PFSK-1 (cell line): ENCODE results near the gene SHC4.

Experiments
- FOXP2 ChIP-seq: optimal IDR thresholded peaks from 2 replicates; pipeline ENCODE3; 2011; ENCODE audit warnings: borderline replicate concordance, control low read depth, inconsistent platforms; ENCODE audit not compliant: insufficient read depth; ENCODE audit errors: extremely low read length, extremely low read depth
- POLR2AphosphoS5 ChIP-seq: IDR thresholded peaks from 2 replicates; pipeline ENCODE4 v1.6.1; 2012; ENCODE audit warnings: low read depth, mild to moderate bottlenecking, control low read depth, low read length, moderate library complexity
- SIN3A ChIP-seq: IDR thresholded peaks from 2 replicates; pipeline ENCODE4 v1.6.1; 2012; ENCODE audit warnings: mild to moderate bottlenecking, low read length, moderate library complexity, borderline replicate concordance; ENCODE audit not compliant: insufficient read depth
- TAF1 ChIP-seq: IDR thresholded peaks from 2 replicates; pipeline ENCODE4 v1.6.1; 2012; ENCODE audit warnings: low read length, control low read depth, borderline replicate concordance; ENCODE audit not compliant: insufficient read depth
- TF ChIP-seq, protein P1 (sequence below), 2 experiments: IDR thresholded peaks; 2 replicates each; pipeline versions ENCODE4 v1.6.1 to v1.8.0; 2011 to 2012; ENCODE audit warnings: low read depth in 2 of 2, low read length in 2 of 2, control low read depth in 1 of 2, inconsistent platforms in 1 of 2, mild to moderate bottlenecking in 1 of 2, moderate library complexity in 1 of 2; ENCODE audit not compliant: insufficient read depth in 1 of 2

Gene SHC4

DNA sequence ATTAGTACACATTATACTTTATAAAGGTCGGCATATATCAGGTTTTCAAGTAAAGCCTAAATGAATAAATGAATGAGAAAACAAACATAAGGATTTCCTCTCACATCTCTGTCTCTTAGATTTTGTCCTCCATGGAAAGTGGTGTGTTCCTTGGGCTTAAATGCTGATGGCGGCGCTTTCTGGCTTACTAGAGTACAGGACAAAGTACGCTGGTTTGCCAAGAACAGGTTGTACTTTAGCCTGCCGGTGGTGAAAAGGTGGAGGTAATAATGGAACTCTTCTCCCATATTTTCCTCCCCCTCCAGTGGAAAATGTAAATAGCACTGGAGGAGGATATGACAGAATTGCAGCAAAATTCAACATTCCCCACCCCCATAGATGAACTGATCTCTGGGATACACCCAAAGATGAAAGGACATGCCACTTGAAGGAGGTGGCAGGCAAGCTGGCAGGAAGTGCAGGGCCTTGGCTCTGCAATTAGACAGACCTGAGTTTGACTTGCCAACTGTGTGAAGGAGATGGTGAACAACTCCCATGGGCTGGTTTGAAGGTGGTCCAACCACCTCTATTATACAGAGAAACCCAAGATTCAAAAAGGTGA, 182.1 kb downstream of the SHC4 start:
- no peak for TF ChIP-seq POLR2AphosphoS5
- no peak for TF ChIP-seq SIN3A
- TF ChIP-seq, protein P1, sequence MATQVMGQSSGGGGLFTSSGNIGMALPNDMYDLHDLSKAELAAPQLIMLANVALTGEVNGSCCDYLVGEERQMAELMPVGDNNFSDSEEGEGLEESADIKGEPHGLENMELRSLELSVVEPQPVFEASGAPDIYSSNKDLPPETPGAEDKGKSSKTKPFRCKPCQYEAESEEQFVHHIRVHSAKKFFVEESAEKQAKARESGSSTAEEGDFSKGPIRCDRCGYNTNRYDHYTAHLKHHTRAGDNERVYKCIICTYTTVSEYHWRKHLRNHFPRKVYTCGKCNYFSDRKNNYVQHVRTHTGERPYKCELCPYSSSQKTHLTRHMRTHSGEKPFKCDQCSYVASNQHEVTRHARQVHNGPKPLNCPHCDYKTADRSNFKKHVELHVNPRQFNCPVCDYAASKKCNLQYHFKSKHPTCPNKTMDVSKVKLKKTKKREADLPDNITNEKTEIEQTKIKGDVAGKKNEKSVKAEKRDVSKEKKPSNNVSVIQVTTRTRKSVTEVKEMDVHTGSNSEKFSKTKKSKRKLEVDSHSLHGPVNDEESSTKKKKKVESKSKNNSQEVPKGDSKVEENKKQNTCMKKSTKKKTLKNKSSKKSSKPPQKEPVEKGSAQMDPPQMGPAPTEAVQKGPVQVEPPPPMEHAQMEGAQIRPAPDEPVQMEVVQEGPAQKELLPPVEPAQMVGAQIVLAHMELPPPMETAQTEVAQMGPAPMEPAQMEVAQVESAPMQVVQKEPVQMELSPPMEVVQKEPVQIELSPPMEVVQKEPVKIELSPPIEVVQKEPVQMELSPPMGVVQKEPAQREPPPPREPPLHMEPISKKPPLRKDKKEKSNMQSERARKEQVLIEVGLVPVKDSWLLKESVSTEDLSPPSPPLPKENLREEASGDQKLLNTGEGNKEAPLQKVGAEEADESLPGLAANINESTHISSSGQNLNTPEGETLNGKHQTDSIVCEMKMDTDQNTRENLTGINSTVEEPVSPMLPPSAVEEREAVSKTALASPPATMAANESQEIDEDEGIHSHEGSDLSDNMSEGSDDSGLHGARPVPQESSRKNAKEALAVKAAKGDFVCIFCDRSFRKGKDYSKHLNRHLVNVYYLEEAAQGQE (IDR thresholded peaks at IDR 0.05; ENCODE audit: insufficient read depth in 1 of 2, low read depth in 2 of 2, low read length in 2 of 2) = no peak
- no peak for TF ChIP-seq FOXP2
- TF ChIP-seq TAF1 = no peak

GRCh38 chr15:48781017-48781416, 182.7 kb downstream of the SHC4 start:
- TF ChIP-seq TAF1 = no peak
- TF ChIP-seq FOXP2 = no peak
- TF ChIP-seq, protein P1 (IDR thresholded peaks at IDR 0.05; ENCODE audit: insufficient read depth in 1 of 2, low read depth in 2 of 2, low read length in 2 of 2) = no peak
- TF ChIP-seq SIN3A = no peak
- no peak for TF ChIP-seq POLR2AphosphoS5

GRCh38 chr15:48778331-48778730, 185.4 kb downstream of the SHC4 start:
- TF ChIP-seq, protein P1 (IDR thresholded peaks at IDR 0.05; ENCODE audit: insufficient read depth in 1 of 2, low read depth in 2 of 2, low read length in 2 of 2) = no peak
- TF ChIP-seq FOXP2 = no peak
- TF ChIP-seq SIN3A = no peak
- TF ChIP-seq POLR2AphosphoS5 = no peak
- no peak for TF ChIP-seq TAF1

DNA sequence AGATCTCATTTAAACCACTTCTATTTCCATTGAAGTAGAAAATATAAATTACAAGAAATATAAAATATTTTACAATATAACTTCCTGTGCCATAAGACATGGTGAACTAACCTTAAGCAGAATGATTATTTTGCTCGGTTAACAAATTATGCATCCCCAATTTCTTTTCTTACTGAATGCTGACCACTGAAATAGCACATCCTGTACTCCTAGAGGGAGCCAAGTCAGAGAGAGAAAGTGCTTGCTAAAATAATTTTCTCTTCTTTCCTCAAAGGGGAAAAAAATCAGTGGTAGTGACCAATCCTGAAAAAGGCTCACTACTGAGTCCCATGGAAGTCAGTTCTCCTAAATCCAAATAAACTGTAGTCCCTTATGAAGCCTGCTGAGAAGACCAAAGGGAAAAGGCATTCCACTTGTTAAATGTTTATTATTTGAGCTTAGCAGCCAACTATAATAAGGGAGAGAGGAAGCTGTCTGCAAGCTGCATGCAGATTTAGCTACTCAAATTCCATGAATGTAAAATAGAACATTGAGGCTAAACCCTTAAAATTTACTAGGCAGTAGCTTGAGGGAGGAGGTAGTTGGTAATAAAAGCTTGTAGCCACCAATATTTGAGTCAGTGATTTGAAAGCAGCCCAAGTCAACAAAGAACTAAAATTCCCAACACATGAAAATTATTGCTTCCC, 185.9 kb downstream of the SHC4 start:
- no peak for TF ChIP-seq POLR2AphosphoS5
- no peak for TF ChIP-seq TAF1
- no peak for TF ChIP-seq SIN3A
- TF ChIP-seq, protein P1 (IDR thresholded peaks at IDR 0.05; ENCODE audit: insufficient read depth in 1 of 2, low read depth in 2 of 2, low read length in 2 of 2) = no peak
- TF ChIP-seq FOXP2 = no peak

DNA sequence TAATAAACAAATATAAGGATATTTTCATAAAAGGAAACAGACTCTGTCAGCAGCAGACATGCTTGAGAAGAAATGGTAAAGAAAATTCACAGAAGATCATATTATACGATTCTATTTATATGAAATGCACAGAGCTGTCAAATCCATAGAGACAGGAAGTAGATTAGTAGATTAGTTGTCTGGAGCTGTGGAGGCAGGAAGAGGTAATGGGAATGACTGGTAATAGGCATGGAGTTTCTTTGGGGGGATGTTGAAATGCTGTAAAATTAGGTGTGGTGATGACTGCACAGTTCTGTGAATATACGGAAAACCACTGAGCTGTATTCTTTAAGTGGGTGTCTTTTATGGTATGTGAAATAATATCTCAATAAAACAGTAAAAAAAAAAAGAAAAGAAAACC, 188.2 kb downstream of the SHC4 start:
- no peak for TF ChIP-seq FOXP2
- TF ChIP-seq SIN3A = no peak
- no peak for TF ChIP-seq TAF1
- TF ChIP-seq, protein P1 (IDR thresholded peaks at IDR 0.05; ENCODE audit: insufficient read depth in 1 of 2, low read depth in 2 of 2, low read length in 2 of 2) = no peak
- no peak for TF ChIP-seq POLR2AphosphoS5
